Suprapubic skin (tissue), 4 donors: ENCODE data around the gene SRCAP. TPM values are rescaled to one million over a fixed set of nuclear protein-coding genes. Genes with fewer than 3 reads are reported as not detected.
A peak's percentile ranks its signal among the peaks of the same experiment; 100 is the strongest.

ENCODE experiments used
- DNase-seq, 2 donors: peaks; one replicate each; pipeline ENCODE4 v3.0.0-alpha.2; 2019; ENCODE audit warnings: low spot score in 2 of 2
- H3K27ac ChIP-seq: fragments of 200-600 bp; sonication (generic); one replicate; pipeline ENCODE4 v1.5.1; 2019
- H3K27me3 ChIP-seq: fragments of 200-600 bp; sonication (generic); one replicate; pipeline ENCODE4 v1.5.1; 2019
- H3K36me3 ChIP-seq: fragments of 200-600 bp; sonication (generic); one replicate; pipeline ENCODE4 v1.5.1; 2019
- H3K4me1 ChIP-seq: fragments of 200-600 bp; sonication (generic); one replicate; pipeline ENCODE4 v1.5.1; 2019
- H3K4me3 ChIP-seq: fragments of 200-600 bp; sonication (generic); one replicate; pipeline ENCODE4 v1.5.1; 2019; ENCODE audit warnings: mild to moderate bottlenecking
- H3K9me3 ChIP-seq: fragments of 200-600 bp; sonication (generic); one replicate; pipeline ENCODE4 v1.5.1; 2019
- EP300 ChIP-seq: sonication (generic); formaldehyde crosslinking; IDR thresholded peaks from one replicate; pipeline ENCODE4 v1.6.1; 2017; ENCODE audit warnings: antibody characterized with exemption
- POLR2A ChIP-seq, 2 donors: fragments of 450-650 bp; IDR thresholded peaks; one replicate each; pipeline ENCODE4 v1.6.1; 2017; ENCODE audit warnings: antibody characterized with exemption in 2 of 2, mild to moderate bottlenecking in 2 of 2, moderate library complexity in 2 of 2
- POLR2AphosphoS5 ChIP-seq, 3 donors: sonication (generic); formaldehyde crosslinking; IDR thresholded peaks; one replicate each; pipeline ENCODE4 v1.6.1; 2017; ENCODE audit warnings: antibody characterized with exemption in 3 of 3
- WGBS: methylation state at CpG from one replicate; pipeline ENCODE4 v1.1.5; 2018; 5-methylcytosine and 5-hydroxymethylcytosine counted together
- total RNA-seq, 4 donors: library from RNA; depleted of rRNA; stranded (reverse); fragments of >200 nt; gene quantifications; one replicate each; pipeline ENCODE4 v1.1.0, GENCODE V29; 2016
- TF ChIP-seq, protein P1 (sequence below), 2 donors: fragments of 200-600 bp in 1 of 2; fragments of 450-650 bp in 1 of 2; sonication (generic) in 1 of 2; IDR thresholded peaks; one replicate each; pipeline ENCODE4 v1.5.1; 2016 to 2019; ENCODE audit warnings: antibody characterized with exemption in 2 of 2, mild to moderate bottlenecking in 1 of 2, moderate library complexity in 1 of 2

The SRCAP gene
- total RNA-seq, 4 donors from 2014 or later, result 42.9 to 50.0 (median 44.6) TPM

- Histone ChIP-seq H3K9me3 (no peaks in the 10 kb centered on the region), H3K27ac (peak overlapping the region; percentile 84), H3K36me3 (peaks cover 43% of the 10 kb centered on the region), H3K4me1 (peaks cover 19% of the 10 kb centered on the region), H3K27me3 (no peaks in the 10 kb centered on the region), H3K4me3 (peak overlapping the region; percentile 98)
- DNase-seq, result peak in 1 of 2 donors; percentile 79
- TF ChIP-seq POLR2AphosphoS5 (IDR thresholded peaks at IDR 0.05), result no peak
- TF ChIP-seq, protein P1, sequence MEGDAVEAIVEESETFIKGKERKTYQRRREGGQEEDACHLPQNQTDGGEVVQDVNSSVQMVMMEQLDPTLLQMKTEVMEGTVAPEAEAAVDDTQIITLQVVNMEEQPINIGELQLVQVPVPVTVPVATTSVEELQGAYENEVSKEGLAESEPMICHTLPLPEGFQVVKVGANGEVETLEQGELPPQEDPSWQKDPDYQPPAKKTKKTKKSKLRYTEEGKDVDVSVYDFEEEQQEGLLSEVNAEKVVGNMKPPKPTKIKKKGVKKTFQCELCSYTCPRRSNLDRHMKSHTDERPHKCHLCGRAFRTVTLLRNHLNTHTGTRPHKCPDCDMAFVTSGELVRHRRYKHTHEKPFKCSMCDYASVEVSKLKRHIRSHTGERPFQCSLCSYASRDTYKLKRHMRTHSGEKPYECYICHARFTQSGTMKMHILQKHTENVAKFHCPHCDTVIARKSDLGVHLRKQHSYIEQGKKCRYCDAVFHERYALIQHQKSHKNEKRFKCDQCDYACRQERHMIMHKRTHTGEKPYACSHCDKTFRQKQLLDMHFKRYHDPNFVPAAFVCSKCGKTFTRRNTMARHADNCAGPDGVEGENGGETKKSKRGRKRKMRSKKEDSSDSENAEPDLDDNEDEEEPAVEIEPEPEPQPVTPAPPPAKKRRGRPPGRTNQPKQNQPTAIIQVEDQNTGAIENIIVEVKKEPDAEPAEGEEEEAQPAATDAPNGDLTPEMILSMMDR (IDR thresholded peaks at IDR 0.05), result no peak
- no peak for TF ChIP-seq EP300
- TF ChIP-seq POLR2A (IDR thresholded peaks at IDR 0.05), result no peak
- WGBS, result 57% methylated on average over 11 of the region's 36 CpGs
Measured at GRCh38 chr16:30748634-30749445, 49.9 kb downstream of the SRCAP start.

- no peaks in the 10 kb centered on the region for H3K27me3 ChIP-seq
- H3K4me1 ChIP-seq, result peaks cover 19% of the 10 kb centered on the region
- H3K27ac ChIP-seq, result no peak overlapping the region
- H3K36me3 ChIP-seq, result peaks cover 47% of the 10 kb centered on the region
- WGBS, result 90% methylated on average over 4 of the region's 4 CpGs
- no peak overlapping the region for H3K4me3 ChIP-seq
- no peak for DNase-seq
- TF ChIP-seq POLR2AphosphoS5 (IDR thresholded peaks at IDR 0.05), result no peak
- no peaks in the 10 kb centered on the region for H3K9me3 ChIP-seq
Measured at GRCh38 chr16:30750201-30750600, 51.2 kb downstream of the SRCAP start.

DNA sequence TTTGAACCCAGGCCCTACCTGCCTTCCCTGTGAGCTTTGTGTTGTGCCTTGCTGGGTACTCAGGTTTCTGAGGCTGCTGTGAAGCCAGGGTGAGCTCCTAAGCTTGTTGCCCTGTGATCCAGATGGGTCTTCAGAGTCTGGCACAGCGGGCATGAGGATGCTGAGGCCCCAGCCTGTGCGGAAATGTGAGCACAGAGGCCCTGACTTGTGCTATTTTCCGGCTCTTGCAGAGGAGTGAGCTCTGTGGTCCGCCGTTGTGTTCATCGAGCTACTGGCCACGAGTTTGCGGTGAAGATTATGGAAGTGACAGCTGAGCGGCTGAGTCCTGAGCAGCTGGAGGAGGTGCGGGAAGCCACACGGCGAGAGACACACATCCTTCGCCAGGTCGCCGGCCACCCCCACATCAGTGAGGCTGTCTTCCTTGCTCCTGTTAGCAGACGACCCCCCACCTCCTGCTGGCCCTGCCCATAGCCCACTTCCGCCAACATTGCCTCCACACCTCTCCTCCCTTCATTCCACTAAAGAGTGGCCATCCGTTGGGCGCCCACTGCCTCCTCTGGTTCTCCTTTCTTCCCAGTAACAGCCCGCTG, 52.0 kb downstream of the SRCAP start:
- TF ChIP-seq, protein P1 (IDR thresholded peaks at IDR 0.05), result no peak
- TF ChIP-seq POLR2AphosphoS5 (IDR thresholded peaks at IDR 0.05) (no peak), EP300 (no peak), POLR2A (IDR thresholded peaks at IDR 0.05) (no peak)
- Histone ChIP-seq H3K4me1 (peaks cover 19% of the 10 kb centered on the region), H3K36me3 (peaks cover 50% of the 10 kb centered on the region), H3K9me3 (no peaks in the 10 kb centered on the region), H3K27ac (no peak overlapping the region), H3K4me3 (no peak overlapping the region), H3K27me3 (no peaks in the 10 kb centered on the region)
- peak in 1 of 2 donors; percentile 55 for DNase-seq
- 92% methylated on average over 11 of the region's 20 CpGs for WGBS

- Histone ChIP-seq H3K27me3 (no peaks in the 10 kb centered on the region), H3K36me3 (peaks cover 66% of the 10 kb centered on the region), H3K27ac (no peak overlapping the region), H3K4me1 (peaks cover 8% of the 10 kb centered on the region), H3K9me3 (no peaks in the 10 kb centered on the region), H3K4me3 (no peak overlapping the region)
- TF ChIP-seq POLR2A (IDR thresholded peaks at IDR 0.05), result no peak
- TF ChIP-seq POLR2AphosphoS5 (IDR thresholded peaks at IDR 0.05), result no peak
- TF ChIP-seq EP300, result no peak
- TF ChIP-seq, protein P1 (IDR thresholded peaks at IDR 0.05), result no peak
- 84% methylated on average over 4 of the region's 4 CpGs for WGBS
- DNase-seq, result no peak
Measured at GRCh38 chr16:30753596-30753995, 54.6 kb downstream of the SRCAP start.

- H3K27ac ChIP-seq, result no peak overlapping the region
- TF ChIP-seq, protein P1 (IDR thresholded peaks at IDR 0.05), result no peak
- TF ChIP-seq EP300, result no peak
- no peak for TF ChIP-seq POLR2A (IDR thresholded peaks at IDR 0.05)
- TF ChIP-seq POLR2AphosphoS5 (IDR thresholded peaks at IDR 0.05), result no peak
- DNase-seq, result no peak
- no peaks in the 10 kb centered on the region for H3K27me3 ChIP-seq
- 93% methylated on average over 18 of the region's 20 CpGs for WGBS
- H3K36me3 ChIP-seq, result peaks cover 63% of the 10 kb centered on the region
- no peaks in the 10 kb centered on the region for H3K9me3 ChIP-seq
- peaks cover 5% of the 10 kb centered on the region for H3K4me1 ChIP-seq
- no peak overlapping the region for H3K4me3 ChIP-seq
Measured at GRCh38 chr16:30755955-30756780, 57.2 kb downstream of the SRCAP start.
